IMR-90 (cell line): ENCODE data around the gene RENBP.

Source experiments
- CEBPB ChIP-seq: IDR thresholded peaks from 2 replicates; pipeline ENCODE4 v1.6.1; 2012; ENCODE audit warnings: low read depth, low read length, improper control_type of control experiment
- CTCF ChIP-seq: conservative IDR thresholded peaks from 2 replicates; pipeline ENCODE4 v1.5.1; 2012; ENCODE audit warnings: mild to moderate bottlenecking, low read depth, low read length, improper control_type of control experiment
- FOS ChIP-seq: fragments of 150-350 bp; IDR thresholded peaks from 2 replicates; pipeline ENCODE4 v1.6.1; 2016; ENCODE audit warnings: low read depth, low read length
- POLR2A ChIP-seq: IDR thresholded peaks from 2 replicates; pipeline ENCODE4 v1.6.1; 2012; ENCODE audit warnings: mild to moderate bottlenecking, low read depth, low read length

- TF ChIP-seq CEBPB (no peak), POLR2A (no peak), CTCF (peak; percentile 85), FOS (no peak)
Observed at GRCh38 chrX:153953342-153953830, 8.9 kb upstream of the RENBP start.
